Fibroblast of pulmonary artery (primary cell): ENCODE data around the gene FHIT.

Experiments used
- DNase-seq: peaks from one replicate; pipeline ENCODE4 v3.0.0-alpha.2; 2010; ENCODE audit warnings: low read depth
- H3K4me3 ChIP-seq: replicated peaks from 2 replicates; pipeline ENCODE4 v1.5.1; 2011; ENCODE audit warnings: low read depth, mild to moderate bottlenecking, control low read depth, low read length, moderate library complexity
- TF ChIP-seq, protein P1 (sequence below): IDR thresholded peaks from 2 replicates; pipeline ENCODE4 v1.5.1; 2011; ENCODE audit warnings: mild to moderate bottlenecking, control low read depth, low read length, inconsistent platforms; ENCODE audit errors: missing control alignments

FHIT gene

DNA sequence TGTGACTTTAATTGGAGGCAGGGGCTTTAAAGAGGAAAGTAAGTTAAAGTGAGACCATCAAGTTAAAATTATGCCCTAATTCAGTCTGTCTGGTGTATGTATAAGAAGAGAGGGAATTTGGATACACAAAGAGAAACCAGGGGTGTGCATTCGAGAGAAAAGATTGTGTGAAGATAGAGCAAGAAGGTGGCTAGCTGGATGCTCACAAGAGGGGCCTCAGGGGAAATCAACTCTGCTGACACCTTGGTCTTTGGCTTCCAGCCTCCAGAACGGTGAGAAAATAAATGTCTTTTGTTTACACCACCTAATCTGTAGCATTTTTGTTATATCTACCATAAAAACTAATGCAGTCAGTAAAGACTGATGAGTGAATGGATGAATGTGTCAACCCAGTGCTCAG lies 1294.1 kb downstream of the FHIT start:
- no peak overlapping the region for H3K4me3 ChIP-seq
- DNase-seq, result no peak
- TF ChIP-seq, protein P1, sequence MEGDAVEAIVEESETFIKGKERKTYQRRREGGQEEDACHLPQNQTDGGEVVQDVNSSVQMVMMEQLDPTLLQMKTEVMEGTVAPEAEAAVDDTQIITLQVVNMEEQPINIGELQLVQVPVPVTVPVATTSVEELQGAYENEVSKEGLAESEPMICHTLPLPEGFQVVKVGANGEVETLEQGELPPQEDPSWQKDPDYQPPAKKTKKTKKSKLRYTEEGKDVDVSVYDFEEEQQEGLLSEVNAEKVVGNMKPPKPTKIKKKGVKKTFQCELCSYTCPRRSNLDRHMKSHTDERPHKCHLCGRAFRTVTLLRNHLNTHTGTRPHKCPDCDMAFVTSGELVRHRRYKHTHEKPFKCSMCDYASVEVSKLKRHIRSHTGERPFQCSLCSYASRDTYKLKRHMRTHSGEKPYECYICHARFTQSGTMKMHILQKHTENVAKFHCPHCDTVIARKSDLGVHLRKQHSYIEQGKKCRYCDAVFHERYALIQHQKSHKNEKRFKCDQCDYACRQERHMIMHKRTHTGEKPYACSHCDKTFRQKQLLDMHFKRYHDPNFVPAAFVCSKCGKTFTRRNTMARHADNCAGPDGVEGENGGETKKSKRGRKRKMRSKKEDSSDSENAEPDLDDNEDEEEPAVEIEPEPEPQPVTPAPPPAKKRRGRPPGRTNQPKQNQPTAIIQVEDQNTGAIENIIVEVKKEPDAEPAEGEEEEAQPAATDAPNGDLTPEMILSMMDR, result no peak

DNA sequence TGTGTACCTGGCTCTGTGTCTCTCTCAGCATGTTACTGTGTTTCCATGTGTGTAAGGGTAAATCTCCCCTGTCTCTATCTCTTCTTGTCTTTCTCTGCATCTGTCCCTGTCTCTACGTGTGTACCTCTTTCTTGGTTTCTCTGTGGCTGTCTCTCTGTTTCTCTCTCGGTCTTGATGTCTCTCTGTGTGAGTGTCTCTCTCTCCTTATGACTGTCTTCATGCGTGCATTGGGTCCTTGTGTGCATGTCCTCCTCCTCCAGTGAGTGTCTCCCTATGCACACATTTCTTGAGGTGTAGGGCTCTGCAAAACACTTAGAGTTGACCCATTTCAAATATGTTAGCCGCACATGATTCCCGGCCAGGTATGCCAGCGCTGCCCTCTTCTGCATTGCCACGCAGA lies 1298.1 kb downstream of the FHIT start:
- H3K4me3 ChIP-seq, result no peak overlapping the region
- TF ChIP-seq, protein P1, result no peak
- no peak for DNase-seq

DNA sequence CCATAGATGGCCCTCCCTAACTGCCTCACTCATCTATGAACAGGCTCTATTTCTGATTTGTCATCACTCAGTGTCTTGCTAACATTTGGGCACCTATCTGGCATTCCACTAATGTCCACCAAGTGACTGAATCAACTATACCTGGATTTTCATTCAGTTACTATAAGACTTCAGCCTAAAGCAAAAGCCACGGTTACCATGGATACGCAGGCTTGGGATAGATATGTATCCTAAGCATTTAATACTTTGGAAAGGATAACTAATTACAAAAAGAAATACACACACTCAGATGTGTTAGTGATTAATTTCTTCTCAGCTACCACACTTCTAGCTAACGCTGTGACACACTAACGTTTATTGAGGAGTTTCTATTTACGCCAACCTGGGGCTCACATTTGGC lies 1301.9 kb downstream of the FHIT start:
- H3K4me3 ChIP-seq, result no peak overlapping the region
- no peak for DNase-seq
- TF ChIP-seq, protein P1, result no peak

DNA sequence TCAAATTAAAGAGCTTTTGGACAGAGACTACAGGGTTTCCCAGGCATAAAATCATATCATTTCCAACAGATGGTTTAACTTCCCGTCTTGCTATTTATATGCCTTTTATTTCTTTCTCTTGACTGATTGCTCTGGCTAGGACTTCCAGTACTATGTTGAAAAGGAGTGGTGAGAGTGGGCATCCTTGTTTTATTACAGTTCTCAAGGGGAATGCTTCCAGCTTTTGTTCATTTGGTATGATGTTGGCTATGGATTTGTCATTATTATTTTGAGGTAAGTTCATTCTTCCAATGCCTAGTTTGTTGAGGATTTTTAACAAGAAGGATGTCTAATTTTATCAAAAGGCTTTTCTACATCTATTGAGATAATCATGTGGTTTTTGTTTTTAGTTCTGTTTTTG lies 1304.9 kb downstream of the FHIT start:
- no peak for DNase-seq
- H3K4me3 ChIP-seq, result no peak overlapping the region
- TF ChIP-seq, protein P1, result no peak

DNA sequence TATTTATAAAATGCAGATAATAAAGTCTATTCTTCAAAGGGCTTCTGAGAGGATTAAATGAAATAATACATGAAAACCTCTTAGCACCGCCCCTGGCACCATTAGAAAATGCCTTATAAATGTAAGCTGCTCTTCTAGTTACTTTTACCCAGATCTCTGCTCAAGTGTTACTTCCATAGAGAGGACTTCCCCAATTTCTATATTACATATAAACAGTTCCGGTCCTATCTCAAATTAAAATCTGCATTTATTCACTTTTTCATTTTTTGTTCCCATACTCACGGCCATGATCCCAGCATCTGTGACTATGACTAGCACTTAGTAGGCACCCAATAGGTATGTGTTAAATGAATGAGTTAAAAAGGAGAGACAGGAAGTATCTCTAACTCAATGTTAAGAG lies 1310.5 kb downstream of the FHIT start:
- no peak overlapping the region for H3K4me3 ChIP-seq

DNA sequence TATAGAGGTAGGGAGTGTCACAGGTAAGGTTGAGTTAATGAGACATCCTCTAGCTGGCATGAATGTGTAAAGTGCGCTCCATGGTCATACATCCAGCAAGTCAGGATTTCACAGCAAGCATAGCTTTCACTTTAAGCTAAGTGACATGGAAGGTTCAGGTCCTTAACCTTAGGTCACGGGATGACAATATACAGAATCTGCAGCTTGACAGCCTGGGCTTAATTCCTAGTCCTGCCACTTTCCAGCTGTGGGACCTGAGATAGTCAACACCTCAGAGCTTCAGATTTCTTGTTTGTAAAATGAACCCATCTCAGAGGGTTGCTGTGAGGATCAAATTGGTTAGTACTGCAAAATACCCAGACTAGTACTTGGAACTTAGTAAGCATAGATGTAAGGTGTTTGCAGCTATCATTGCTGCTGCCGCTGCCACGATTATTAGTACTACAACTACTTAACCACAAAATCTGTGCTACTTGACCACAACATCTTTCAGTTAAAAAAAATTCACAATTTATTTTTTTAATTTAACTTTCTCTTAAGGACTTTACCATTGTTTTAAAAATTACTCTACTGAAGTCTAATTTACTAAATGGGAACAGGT lies 1311.3 kb downstream of the FHIT start:
- no peak overlapping the region for H3K4me3 ChIP-seq
- TF ChIP-seq, protein P1, result no peak
- DNase-seq, result no peak

More for the DNA sequence above, 1310.5 kb downstream of the FHIT start:
- no peak for DNase-seq
- TF ChIP-seq, protein P1, result no peak

DNA sequence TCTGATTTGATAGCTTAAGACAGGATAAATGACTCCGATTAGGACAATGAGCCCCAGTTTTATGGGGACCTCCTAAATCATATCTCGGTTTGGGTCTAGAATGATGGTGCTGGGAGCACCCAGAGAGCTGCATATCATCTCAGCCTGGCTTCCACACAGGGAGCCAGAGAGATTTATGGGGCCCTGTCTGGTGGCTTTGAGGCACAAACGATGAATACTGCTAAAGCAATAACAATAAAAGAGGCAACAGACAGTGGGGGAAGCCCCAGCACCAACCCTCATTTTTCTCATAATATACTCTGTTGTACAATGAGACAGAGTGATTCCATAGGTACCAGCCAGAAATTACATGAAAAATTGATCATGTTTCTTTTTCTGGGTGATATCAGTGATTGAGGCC lies 1312.4 kb downstream of the FHIT start:
- DNase-seq, result no peak
- no peak overlapping the region for H3K4me3 ChIP-seq
- TF ChIP-seq, protein P1, result no peak
